Measurements from ENCODE around the gene RRAD.

DNA sequence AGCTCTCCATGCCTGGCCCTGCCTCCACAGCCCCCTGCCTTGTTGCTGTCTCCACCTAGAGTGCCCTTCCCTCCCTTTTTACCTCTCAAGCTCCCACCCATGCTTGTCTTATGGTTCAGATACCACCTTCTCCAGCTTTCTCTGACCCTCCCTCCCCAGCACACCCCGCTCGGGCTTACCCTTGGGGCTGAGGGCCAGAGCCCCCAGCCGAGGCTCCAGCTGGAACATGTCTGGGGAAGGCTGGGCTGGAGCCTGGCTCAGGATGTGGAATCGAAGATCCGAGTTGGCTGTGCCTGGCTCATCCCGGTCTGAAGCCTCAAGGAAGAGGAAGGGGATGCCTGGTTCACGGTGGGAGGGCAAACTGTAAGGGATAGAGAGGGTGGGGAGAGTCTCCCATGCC is 10.3 kb downstream of the RRAD start:
- TF ChIP-seq, protein P1, sequence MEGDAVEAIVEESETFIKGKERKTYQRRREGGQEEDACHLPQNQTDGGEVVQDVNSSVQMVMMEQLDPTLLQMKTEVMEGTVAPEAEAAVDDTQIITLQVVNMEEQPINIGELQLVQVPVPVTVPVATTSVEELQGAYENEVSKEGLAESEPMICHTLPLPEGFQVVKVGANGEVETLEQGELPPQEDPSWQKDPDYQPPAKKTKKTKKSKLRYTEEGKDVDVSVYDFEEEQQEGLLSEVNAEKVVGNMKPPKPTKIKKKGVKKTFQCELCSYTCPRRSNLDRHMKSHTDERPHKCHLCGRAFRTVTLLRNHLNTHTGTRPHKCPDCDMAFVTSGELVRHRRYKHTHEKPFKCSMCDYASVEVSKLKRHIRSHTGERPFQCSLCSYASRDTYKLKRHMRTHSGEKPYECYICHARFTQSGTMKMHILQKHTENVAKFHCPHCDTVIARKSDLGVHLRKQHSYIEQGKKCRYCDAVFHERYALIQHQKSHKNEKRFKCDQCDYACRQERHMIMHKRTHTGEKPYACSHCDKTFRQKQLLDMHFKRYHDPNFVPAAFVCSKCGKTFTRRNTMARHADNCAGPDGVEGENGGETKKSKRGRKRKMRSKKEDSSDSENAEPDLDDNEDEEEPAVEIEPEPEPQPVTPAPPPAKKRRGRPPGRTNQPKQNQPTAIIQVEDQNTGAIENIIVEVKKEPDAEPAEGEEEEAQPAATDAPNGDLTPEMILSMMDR (IDR thresholded peaks at IDR 0.05) = no peak
- TF ChIP-seq EZH2phosphoT487 (IDR thresholded peaks at IDR 0.05) (no peak), EZH2 (IDR thresholded peaks at IDR 0.05) (no peak)

Data from neural progenitor cell (in vitro differentiated cells).